Mesenchymal stem cell (in vitro differentiated cells and primary cell): ENCODE measurements around the gene SMC1B.

Experiments
- DNase-seq: peaks from one replicate; pipeline ENCODE4 v3.0.0-alpha.2; 2013
- H2AFZ ChIP-seq: one replicate; pipeline ENCODE4 v1.6.1; 2013; ENCODE audit warnings: low read depth, mild to moderate bottlenecking, control low read depth, inconsistent platforms, low read length, moderate library complexity
- H2AK5ac ChIP-seq: 2 replicates; pipeline ENCODE4 v1.6.1; 2013; ENCODE audit warnings: low read length, moderate library complexity, mild to moderate bottlenecking, inconsistent platforms; ENCODE audit not compliant: severe bottlenecking
- H2BK120ac ChIP-seq: one replicate; pipeline ENCODE4 v1.6.1; 2013; ENCODE audit warnings: low read depth, mild to moderate bottlenecking, inconsistent platforms, low read length, moderate library complexity
- H2BK12ac ChIP-seq, 2 experiments: one replicate each; pipeline ENCODE4 v1.6.1; 2013; ENCODE audit warnings: inconsistent platforms in 2 of 2, low read length in 2 of 2, mild to moderate bottlenecking in 2 of 2, moderate library complexity in 2 of 2, control low read depth in 1 of 2
- H2BK15ac ChIP-seq: one replicate; pipeline ENCODE4 v1.6.1; 2013; ENCODE audit warnings: mild to moderate bottlenecking, low read depth, inconsistent platforms; ENCODE audit not compliant: poor library complexity, severe bottlenecking
- H2BK5ac ChIP-seq: 2 replicates; pipeline ENCODE4 v1.6.1; 2013; ENCODE audit warnings: low read depth, mild to moderate bottlenecking, low read length, control low read depth, inconsistent platforms; ENCODE audit not compliant: poor library complexity, severe bottlenecking
- H3K14ac ChIP-seq, 2 experiments: one replicate each; pipeline ENCODE4 v1.6.1; 2013; ENCODE audit warnings: inconsistent platforms in 2 of 2, low read length in 2 of 2, control low read depth in 1 of 2, mild to moderate bottlenecking in 1 of 2, moderate library complexity in 1 of 2
- H3K18ac ChIP-seq, 2 experiments: one replicate each; pipeline ENCODE4 v1.6.1; 2013; ENCODE audit warnings: inconsistent platforms in 2 of 2, low read length in 2 of 2, control low read depth in 1 of 2, low read depth in 1 of 2, mild to moderate bottlenecking in 1 of 2
- H3K23ac ChIP-seq, 2 experiments: one replicate each; pipeline ENCODE4 v1.6.1; 2013; ENCODE audit warnings: inconsistent platforms in 2 of 2, low read length in 2 of 2, mild to moderate bottlenecking in 2 of 2, moderate library complexity in 2 of 2, control low read depth in 1 of 2
- H3K27ac ChIP-seq: 2 replicates; pipeline ENCODE4 v1.5.1; 2013; ENCODE audit warnings: mild to moderate bottlenecking, moderate library complexity, low read length, control low read depth, inconsistent platforms; ENCODE audit not compliant: poor library complexity, severe bottlenecking
- H3K27me3 ChIP-seq, 2 experiments: 2 replicates each; pipeline versions ENCODE4 v1.6.1 to v1.7.0; 2013; ENCODE audit warnings: low read length in 2 of 2, mild to moderate bottlenecking in 2 of 2, moderate library complexity in 2 of 2, control low read depth in 1 of 2, inconsistent platforms in 1 of 2; ENCODE audit not compliant: control insufficient read depth in 1 of 2, insufficient read depth in 1 of 2
- H3K36me3 ChIP-seq, 2 experiments: 2 replicates each; pipeline versions ENCODE4 v1.6.1 to v1.7.0; 2013; ENCODE audit warnings: low read length in 2 of 2, control low read depth in 1 of 2, inconsistent platforms in 1 of 2, low read depth in 1 of 2, mild to moderate bottlenecking in 1 of 2; ENCODE audit not compliant: insufficient read depth in 2 of 2, control insufficient read depth in 1 of 2
- H3K4ac ChIP-seq, 2 experiments: one replicate each; pipeline ENCODE4 v1.6.1; 2013; ENCODE audit warnings: inconsistent platforms in 2 of 2, low read length in 2 of 2, mild to moderate bottlenecking in 2 of 2, moderate library complexity in 2 of 2, control low read depth in 1 of 2, low read depth in 1 of 2
- H3K4me1 ChIP-seq: 2 replicates; pipeline ENCODE4 v1.6.1; 2013; ENCODE audit warnings: low read depth, low read length, control low read depth; ENCODE audit not compliant: control insufficient read depth, insufficient read depth
- H3K4me2 ChIP-seq: 2 replicates; pipeline ENCODE4 v1.6.1; 2013; ENCODE audit warnings: low read length, mild to moderate bottlenecking, inconsistent platforms; ENCODE audit not compliant: poor library complexity, severe bottlenecking
- H3K4me3 ChIP-seq, 2 experiments: 2 replicates each; pipeline versions ENCODE4 v1.5.1 to v1.7.0; 2013; ENCODE audit warnings: low read length in 2 of 2, mild to moderate bottlenecking in 2 of 2, control low read depth in 1 of 2, low read depth in 1 of 2; ENCODE audit not compliant: insufficient read depth in 1 of 2
- H3K79me1 ChIP-seq: replicated peaks from 2 replicates; pipeline ENCODE4 v1.6.1; 2013; ENCODE audit warnings: mild to moderate bottlenecking, control low read depth, low read length, inconsistent platforms; ENCODE audit not compliant: poor library complexity, severe bottlenecking
- H3K9ac ChIP-seq: 2 replicates; pipeline ENCODE4 v1.7.0; 2013; ENCODE audit warnings: mild to moderate bottlenecking, low read length, moderate library complexity
- H3K9me3 ChIP-seq: 2 replicates; pipeline ENCODE4 v1.7.0; 2013; ENCODE audit warnings: mild to moderate bottlenecking, low read length; ENCODE audit not compliant: control insufficient read depth
- H4K8ac ChIP-seq: one replicate; pipeline ENCODE4 v1.6.1; 2013; ENCODE audit warnings: inconsistent platforms, mild to moderate bottlenecking, low read length, moderate library complexity
- H4K91ac ChIP-seq: one replicate; pipeline ENCODE4 v1.6.1; 2013; ENCODE audit warnings: mild to moderate bottlenecking, low read length, inconsistent platforms
- WGBS: methylation state at CpG from one replicate; pipeline ENCODE4 v1.1.7; 2013; ENCODE audit warnings: mixed read lengths; 5-methylcytosine and 5-hydroxymethylcytosine counted together

Gene SMC1B

DNA sequence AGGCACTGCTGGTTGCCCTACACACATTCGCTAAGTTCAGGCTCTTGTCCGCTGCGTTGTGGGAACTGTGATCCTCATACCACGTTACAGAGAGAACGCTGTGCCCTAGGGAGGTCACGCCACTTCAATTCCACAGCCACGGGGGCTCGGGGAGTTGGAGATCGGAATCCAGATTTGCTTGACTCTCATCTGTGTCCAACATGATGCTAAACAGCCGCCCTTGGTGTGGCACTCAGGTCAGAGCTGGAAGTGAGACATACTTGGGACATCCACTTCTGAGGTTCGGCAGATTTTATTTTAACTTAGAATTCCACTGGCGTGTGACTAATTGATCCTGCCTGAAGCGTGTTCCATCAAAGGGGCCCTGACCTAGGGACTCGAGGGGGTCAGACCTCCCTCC is 41.8 kb upstream of the SMC1B start:
- H3K4me3 ChIP-seq, result no peak overlapping the region
- H2AK5ac ChIP-seq, result no peak overlapping the region
- no peak overlapping the region for H2BK15ac ChIP-seq
- no peak overlapping the region for H3K9ac ChIP-seq
- no peak for DNase-seq
- H3K18ac ChIP-seq, result no peak overlapping the region
- peak overlapping the region; percentile 7 for H4K8ac ChIP-seq
- no peak overlapping the region for H3K23ac ChIP-seq
- no peak overlapping the region for H2BK12ac ChIP-seq
- H2AFZ ChIP-seq, result no peak overlapping the region
- no peaks in the 10 kb centered on the region for H3K9me3 ChIP-seq
- peaks cover 10% of the 10 kb centered on the region for H3K4me1 ChIP-seq
- no peak overlapping the region for H4K91ac ChIP-seq
- 48% methylated on average over 14 of the region's 14 CpGs for WGBS
- H2BK120ac ChIP-seq, result no peak overlapping the region
- no peaks in the 10 kb centered on the region for H3K36me3 ChIP-seq
- no peaks in the 10 kb centered on the region for H3K79me1 ChIP-seq
- no peak overlapping the region for H3K14ac ChIP-seq
- H3K27ac ChIP-seq, result no peak overlapping the region
- no peak overlapping the region for H3K4me2 ChIP-seq
- H2BK5ac ChIP-seq, result no peak overlapping the region
- no peak overlapping the region for H3K4ac ChIP-seq
- no peaks in the 10 kb centered on the region for H3K27me3 ChIP-seq

GRCh38 chr22:45454275-45454674 is 40.9 kb upstream of the SMC1B start:
- Histone ChIP-seq H3K4me1 (peaks cover 10% of the 10 kb centered on the region), H2BK120ac (no peak overlapping the region), H3K23ac (no peak overlapping the region), H3K27me3 (no peaks in the 10 kb centered on the region), H4K91ac (no peak overlapping the region), H2BK5ac (no peak overlapping the region), H2AK5ac (no peak overlapping the region), H2AFZ (no peak overlapping the region), H3K4me3 (no peak overlapping the region), H3K4ac (no peak overlapping the region), H3K14ac (no peak overlapping the region), H3K27ac (no peak overlapping the region), H3K36me3 (no peaks in the 10 kb centered on the region), H4K8ac (no peak overlapping the region), H3K9ac (peak overlapping the region; percentile 60), H2BK15ac (no peak overlapping the region), H2BK12ac (no peak overlapping the region), H3K4me2 (no peak overlapping the region), H3K18ac (no peak overlapping the region), H3K9me3 (no peaks in the 10 kb centered on the region), H3K79me1 (no peaks in the 10 kb centered on the region)
- no peak for DNase-seq
- WGBS, result 87% methylated on average over 4 of the region's 4 CpGs

GRCh38 chr22:45453764-45454163 is 40.4 kb upstream of the SMC1B start:
- H2BK15ac ChIP-seq, result no peak overlapping the region
- WGBS, result 98% methylated on average over 4 of the region's 6 CpGs
- no peak overlapping the region for H3K14ac ChIP-seq

GRCh38 chr22:45452565-45453379 is 39.4 kb upstream of the SMC1B start:
- H3K36me3 ChIP-seq, result no peaks in the 10 kb centered on the region
- no peak overlapping the region for H2AK5ac ChIP-seq
- peak overlapping the region in 1 of 2 experiments; percentile 17 for H3K4me3 ChIP-seq
- peak overlapping the region; percentile 60 for H3K9ac ChIP-seq
- H3K27me3 ChIP-seq, result no peaks in the 10 kb centered on the region
- H3K18ac ChIP-seq, result peak overlapping the region in 1 of 2 experiments; percentile 52
- H2BK5ac ChIP-seq, result no peak overlapping the region
- H2BK12ac ChIP-seq, result peak overlapping the region; percentile 26 to 92
- H3K79me1 ChIP-seq, result no peaks in the 10 kb centered on the region
- no peak overlapping the region for H3K27ac ChIP-seq
- peak overlapping the region; percentile 78 for H4K91ac ChIP-seq
- H3K4me2 ChIP-seq, result no peak overlapping the region
- H4K8ac ChIP-seq, result no peak overlapping the region
- peaks cover 10% of the 10 kb centered on the region for H3K4me1 ChIP-seq
- H3K14ac ChIP-seq, result no peak overlapping the region
- H3K23ac ChIP-seq, result no peak overlapping the region
- no peaks in the 10 kb centered on the region for H3K9me3 ChIP-seq
- no peak overlapping the region for H2BK15ac ChIP-seq
- no peak for DNase-seq
- H2BK120ac ChIP-seq, result no peak overlapping the region
- H2AFZ ChIP-seq, result no peak overlapping the region
- no peak overlapping the region for H3K4ac ChIP-seq
- WGBS, result 84% methylated on average over 8 of the region's 8 CpGs

More at GRCh38 chr22:45453764-45454163, 40.4 kb upstream of the SMC1B start:
- no peaks in the 10 kb centered on the region for H3K36me3 ChIP-seq
- H2AK5ac ChIP-seq, result no peak overlapping the region
- no peak overlapping the region for H3K23ac ChIP-seq
- H3K27ac ChIP-seq, result no peak overlapping the region
- peaks cover 10% of the 10 kb centered on the region for H3K4me1 ChIP-seq
- no peak overlapping the region for H3K4me3 ChIP-seq
- H4K8ac ChIP-seq, result no peak overlapping the region
- H2BK120ac ChIP-seq, result no peak overlapping the region
- no peak overlapping the region for H3K4ac ChIP-seq
- no peak overlapping the region for H4K91ac ChIP-seq
- no peak overlapping the region for H2BK12ac ChIP-seq
- no peak overlapping the region for H2BK5ac ChIP-seq
- H2AFZ ChIP-seq, result no peak overlapping the region
- no peak for DNase-seq
- no peaks in the 10 kb centered on the region for H3K79me1 ChIP-seq
- no peak overlapping the region for H3K4me2 ChIP-seq
- no peaks in the 10 kb centered on the region for H3K9me3 ChIP-seq
- no peaks in the 10 kb centered on the region for H3K27me3 ChIP-seq
- no peak overlapping the region for H3K18ac ChIP-seq
- peak overlapping the region; percentile 60 for H3K9ac ChIP-seq
